ENCODE results near the gene ZKSCAN5. TPM values are rescaled to one million over a fixed set of nuclear protein-coding genes. Genes with fewer than 3 reads are reported as not detected.

Gene ZKSCAN5
- polyA plus RNA-seq, 3 donors: 1.6 to 2.9 (median 2.2) TPM

GRCh38 chr7:99540542-99540941 is 36.1 kb downstream of the ZKSCAN5 start:
- H3K27ac Mint-ChIP-seq: no peak overlapping the region
- H3K9me3 Mint-ChIP-seq: peaks cover 36 to 91% (median 74%) of the 10 kb centered on the region in 7 donors
- no peaks in the 10 kb centered on the region for H3K36me3 ChIP-seq (replicated peaks in 1 of 2; ENCODE audit: control insufficient read depth in 1 of 2, insufficient read depth in 2 of 2, low read length in 2 of 2)
- TF ChIP-seq CTCF (IDR thresholded peaks at IDR 0.05): no peak
- H3K4me1 Mint-ChIP-seq: no peaks in the 10 kb centered on the region
- no peaks in the 10 kb centered on the region for H3K36me3 Mint-ChIP-seq
- peaks cover 2 to 4% (median 2%) of the 10 kb centered on the region in 3 donors for H3K27me3 Mint-ChIP-seq (ENCODE audit: low read depth in 3 of 3)
- H3K4me1 ChIP-seq (ENCODE audit: control insufficient read depth in 1 of 2, insufficient read depth in 2 of 2, low read length in 2 of 2): no peaks in the 10 kb centered on the region
- no peaks in the 10 kb centered on the region for H3K79me2 ChIP-seq (ENCODE audit: insufficient read depth, low read length)
- H2AFZ ChIP-seq (ENCODE audit: insufficient read depth, low read depth, low read length, poor library complexity, severe bottlenecking): no peak overlapping the region
- no peak for DNase-seq
- H3K27ac ChIP-seq (ENCODE audit: low read depth in 1 of 2, low read length in 2 of 2): no peak overlapping the region
- no peak overlapping the region for H3K4me3 ChIP-seq (replicated peaks in 1 of 3; ENCODE audit: low read depth in 2 of 3, low read length in 3 of 3)
- H3K9ac ChIP-seq (ENCODE audit: insufficient read depth, low read length, poor library complexity, severe bottlenecking): no peak overlapping the region
- H3K27me3 ChIP-seq (ENCODE audit: control insufficient read depth in 2 of 2, insufficient read depth in 2 of 2, low read length in 2 of 2): no peaks in the 10 kb centered on the region
- intact Hi-C loops (cut with micrococcal nuclease): no loop called here
- H3K4me2 ChIP-seq (replicated peaks; ENCODE audit: extremely low read depth, low read length, poor library complexity, severe bottlenecking): no peak overlapping the region
- no peak overlapping the region for H3K4me3 Mint-ChIP-seq
- no CpG with 5 or more reads among the region's 5 CpGs for WGBS (ENCODE audit: insufficient coverage)
- peaks cover 47 to 77% of the 10 kb centered on the region in 2 donors for H3K9me3 ChIP-seq (replicated peaks in 1 of 2; ENCODE audit: control insufficient read depth in 1 of 2, insufficient read depth in 1 of 2, low read length in 2 of 2)
- H4K20me1 ChIP-seq (ENCODE audit: insufficient read depth, low read length): no peaks in the 10 kb centered on the region

DNA sequence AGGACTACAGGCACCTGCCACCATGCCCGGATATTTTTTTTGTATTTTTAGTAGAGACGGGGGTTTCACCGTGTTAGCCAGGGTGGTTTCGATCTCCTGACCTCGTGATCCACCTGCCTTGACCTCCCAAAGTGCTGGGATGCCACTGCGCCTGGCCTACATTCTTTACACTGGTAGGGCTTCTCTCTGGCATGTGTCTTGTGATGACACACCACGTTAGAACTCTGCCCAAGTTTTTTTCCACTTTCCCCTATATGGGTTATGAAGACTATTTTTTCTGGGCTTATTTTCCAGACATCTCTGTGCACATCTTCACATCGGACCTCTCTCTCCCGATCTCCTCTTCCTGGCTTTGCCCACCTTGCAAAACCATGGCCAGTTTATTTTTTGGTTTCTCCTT is 36.8 kb downstream of the ZKSCAN5 start:
- no peaks in the 10 kb centered on the region for H3K27me3 ChIP-seq (ENCODE audit: control insufficient read depth in 2 of 2, insufficient read depth in 2 of 2, low read length in 2 of 2)
- WGBS (ENCODE audit: insufficient coverage): 97% methylated on average over 5 of the region's 9 CpGs
- no peaks in the 10 kb centered on the region for H3K36me3 Mint-ChIP-seq
- H3K4me2 ChIP-seq (replicated peaks; ENCODE audit: extremely low read depth, low read length, poor library complexity, severe bottlenecking): no peak overlapping the region
- no peak overlapping the region for H3K9ac ChIP-seq (ENCODE audit: insufficient read depth, low read length, poor library complexity, severe bottlenecking)
- H3K79me2 ChIP-seq (ENCODE audit: insufficient read depth, low read length): no peaks in the 10 kb centered on the region
- TF ChIP-seq CTCF (IDR thresholded peaks at IDR 0.05): no peak
- H3K27me3 Mint-ChIP-seq (ENCODE audit: low read depth in 3 of 3): peaks cover 2% of the 10 kb centered on the region in 3 donors
- H3K27ac Mint-ChIP-seq: no peak overlapping the region
- no peaks in the 10 kb centered on the region for H3K36me3 ChIP-seq (replicated peaks in 1 of 2; ENCODE audit: control insufficient read depth in 1 of 2, insufficient read depth in 2 of 2, low read length in 2 of 2)
- no peaks in the 10 kb centered on the region for H4K20me1 ChIP-seq (ENCODE audit: insufficient read depth, low read length)
- H3K4me1 Mint-ChIP-seq: no peaks in the 10 kb centered on the region
- peaks cover 47 to 80% of the 10 kb centered on the region in 2 donors for H3K9me3 ChIP-seq (replicated peaks in 1 of 2; ENCODE audit: control insufficient read depth in 1 of 2, insufficient read depth in 1 of 2, low read length in 2 of 2)
- no peak overlapping the region for H2AFZ ChIP-seq (ENCODE audit: insufficient read depth, low read depth, low read length, poor library complexity, severe bottlenecking)
- no peaks in the 10 kb centered on the region for H3K4me1 ChIP-seq (ENCODE audit: control insufficient read depth in 1 of 2, insufficient read depth in 2 of 2, low read length in 2 of 2)
- no peak for DNase-seq
- no peak overlapping the region for H3K4me3 ChIP-seq (replicated peaks in 1 of 3; ENCODE audit: low read depth in 2 of 3, low read length in 3 of 3)
- H3K27ac ChIP-seq (ENCODE audit: low read depth in 1 of 2, low read length in 2 of 2): no peak overlapping the region
- peaks cover 36 to 91% (median 75%) of the 10 kb centered on the region in 7 donors for H3K9me3 Mint-ChIP-seq
- intact Hi-C loops (cut with micrococcal nuclease): no loop called here
- H3K4me3 Mint-ChIP-seq: no peak overlapping the region

All from CD14-positive monocyte (primary cell).